NCI-H2107 (cell line): ENCODE results near the gene SULT2A1.
A peak's percentile ranks its signal among the peaks of the same experiment; 100 is the strongest.
"Not testable (repeated sequence)": the region's sequence is repeated elsewhere in the genome, so short reads cannot be mapped to it uniquely, and the experiment has no call there.

Experiments
- DNase-seq: peaks from one replicate; lab custom pipeline; 2025; lab: John Stamatoyannopoulos, UW

Gene SULT2A1

DNA sequence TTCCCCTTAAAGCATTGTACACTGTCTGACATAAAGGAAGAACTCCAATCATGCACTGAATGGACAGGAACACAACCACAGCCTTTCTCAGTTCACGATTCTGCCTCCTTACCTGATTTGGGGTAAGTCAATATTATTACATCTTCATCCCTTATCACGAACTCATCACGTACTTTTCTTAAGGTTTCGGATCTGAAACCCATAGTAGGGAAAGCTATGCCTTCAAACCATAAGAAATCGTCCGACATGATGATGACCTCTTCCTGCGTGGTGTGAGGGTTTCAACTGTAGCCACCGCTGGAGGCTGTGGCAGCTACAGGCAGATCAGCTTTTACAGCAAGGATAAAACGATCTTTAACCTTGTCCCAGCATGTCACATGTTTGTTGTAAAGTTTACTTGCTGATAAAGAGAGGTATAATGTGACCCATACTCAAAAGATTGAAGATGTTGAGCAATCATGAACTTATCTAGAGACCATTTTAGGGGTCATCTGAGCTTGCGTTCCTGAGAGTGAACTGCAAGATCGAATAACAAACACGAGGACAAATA lies at the start of gene SULT2A1:
Gene SULT2A1 (minus strand): TSS at position 306 of the 550 bp plus-strand sequence. CDS start 58 bp downstream, at position 248.
- DNase-seq: no peak

- DNase-seq: not testable (repeated sequence)
Observed at GRCh38 chr19:47928581-47928980, 42.5 kb upstream of the SULT2A1 start.

DNA sequence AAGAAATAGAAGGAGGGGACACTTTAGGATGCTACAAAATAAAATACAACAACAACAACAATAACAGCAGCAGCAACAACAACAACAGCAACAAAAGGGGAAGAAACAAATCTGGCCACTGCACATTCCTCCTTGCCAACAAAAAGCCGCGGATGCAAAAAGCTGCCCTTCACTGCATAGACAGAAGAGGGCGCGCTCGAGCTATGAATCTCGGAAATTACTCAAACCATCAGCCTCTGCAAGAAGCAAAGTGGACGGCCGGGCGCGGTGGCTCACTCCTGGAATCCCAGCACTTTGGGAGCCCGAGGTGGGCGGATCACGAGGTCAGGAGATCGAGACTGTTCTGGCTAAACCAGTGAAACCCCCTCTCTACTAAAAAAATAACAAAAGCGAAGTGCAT lies 34.0 kb upstream of the SULT2A1 start:
- not testable (repeated sequence) for DNase-seq

- DNase-seq: not testable (repeated sequence)
Observed at GRCh38 chr19:47910191-47910590, 24.1 kb upstream of the SULT2A1 start.

GRCh38 chr19:47909350-47909749 lies 23.2 kb upstream of the SULT2A1 start:
- DNase-seq: not testable (repeated sequence)

DNA sequence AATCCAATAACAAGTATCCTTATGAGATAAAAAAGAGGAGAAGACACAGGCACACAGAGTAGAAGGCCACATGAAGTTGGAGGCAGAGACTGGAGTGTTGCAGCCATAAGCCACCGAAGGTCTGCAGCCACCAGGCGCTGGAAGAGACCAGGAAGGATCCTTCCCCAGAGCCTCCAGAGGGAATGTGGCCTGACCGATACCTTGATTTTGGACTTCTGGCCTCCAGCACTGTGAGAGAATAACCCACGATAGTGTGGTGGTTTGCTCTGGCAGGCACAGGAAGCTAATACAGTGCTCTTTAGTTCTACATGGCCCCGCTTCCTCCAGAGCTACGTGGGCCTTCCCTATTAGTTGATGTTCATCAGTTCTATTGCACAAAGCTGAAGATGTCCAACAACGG lies 15.3 kb upstream of the SULT2A1 start:
- DNase-seq: no peak

GRCh38 chr19:47899335-47899734 lies 13.2 kb upstream of the SULT2A1 start:
- DNase-seq: no peak

- DNase-seq: no peak
Observed at GRCh38 chr19:47897861-47898260, 11.7 kb upstream of the SULT2A1 start.

GRCh38 chr19:47896773-47897172 lies 10.7 kb upstream of the SULT2A1 start:
- DNase-seq: no peak

DNA sequence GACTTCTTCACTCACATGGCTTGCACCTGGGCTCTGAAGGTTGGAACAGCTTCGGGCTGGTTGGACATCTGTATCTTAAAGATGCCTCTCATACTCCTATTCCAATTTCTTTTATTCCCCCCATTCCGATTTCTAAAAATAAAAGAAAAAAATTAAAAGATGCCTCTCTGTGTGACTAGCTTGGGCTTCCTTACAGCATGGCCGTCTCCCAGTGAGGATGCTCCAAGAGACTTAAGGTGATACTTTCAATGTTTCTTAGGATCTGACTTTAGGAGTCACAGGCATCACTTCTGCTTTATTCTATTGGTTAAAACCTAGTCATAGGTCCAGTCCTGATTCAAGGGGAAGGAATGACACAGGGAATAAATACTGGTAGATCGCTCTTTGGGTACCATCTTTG lies 9.9 kb upstream of the SULT2A1 start:
- DNase-seq: no peak

DNA sequence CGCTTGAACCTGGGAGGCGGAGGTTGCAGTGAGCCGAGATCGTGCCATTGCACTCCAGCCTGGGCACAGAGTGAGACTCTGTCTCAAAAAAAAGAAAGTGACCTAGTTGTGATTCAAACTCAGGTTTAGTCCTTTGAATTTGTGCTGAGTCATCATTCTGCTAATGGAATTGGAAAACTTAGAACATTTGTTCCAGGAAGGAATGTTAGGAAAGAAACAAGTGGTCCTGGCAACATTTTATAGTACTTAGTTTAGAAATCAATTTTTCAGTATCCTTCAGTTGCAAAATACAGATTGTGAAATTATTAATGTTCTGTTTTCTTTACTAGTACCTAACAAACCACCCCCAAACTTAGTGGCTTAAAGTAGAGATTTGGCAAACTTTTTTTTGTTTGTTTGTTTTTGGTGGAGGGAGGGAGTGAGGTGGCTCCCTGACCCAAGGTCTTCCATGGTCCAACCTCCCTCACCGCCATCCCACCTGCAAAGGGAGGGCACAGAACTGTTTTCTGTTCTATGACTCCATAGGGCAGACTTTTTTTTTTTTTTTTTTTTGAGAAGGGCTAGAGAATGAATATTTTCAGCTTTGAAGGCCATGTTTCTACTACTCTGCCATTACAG lies 9.2 kb upstream of the SULT2A1 start:
- no peak for DNase-seq

- DNase-seq: no peak
Observed at GRCh38 chr19:47891923-47892666, 6.0 kb upstream of the SULT2A1 start.

DNA sequence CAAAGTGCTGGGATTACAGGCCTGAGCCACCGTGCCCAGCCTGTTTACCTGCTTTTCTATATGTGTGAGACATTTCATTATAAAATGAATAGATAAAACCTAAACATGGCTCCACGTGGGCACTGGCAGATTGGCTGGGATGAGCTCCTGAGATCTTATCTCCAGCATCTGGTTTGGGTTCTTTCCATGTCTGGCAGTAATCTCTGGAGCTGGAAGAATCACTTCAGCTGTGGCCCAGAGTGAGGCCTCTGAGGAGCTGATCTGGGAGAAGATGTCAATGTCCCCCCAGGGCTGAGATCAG lies 5.5 kb upstream of the SULT2A1 start:
- DNase-seq: no peak

DNA sequence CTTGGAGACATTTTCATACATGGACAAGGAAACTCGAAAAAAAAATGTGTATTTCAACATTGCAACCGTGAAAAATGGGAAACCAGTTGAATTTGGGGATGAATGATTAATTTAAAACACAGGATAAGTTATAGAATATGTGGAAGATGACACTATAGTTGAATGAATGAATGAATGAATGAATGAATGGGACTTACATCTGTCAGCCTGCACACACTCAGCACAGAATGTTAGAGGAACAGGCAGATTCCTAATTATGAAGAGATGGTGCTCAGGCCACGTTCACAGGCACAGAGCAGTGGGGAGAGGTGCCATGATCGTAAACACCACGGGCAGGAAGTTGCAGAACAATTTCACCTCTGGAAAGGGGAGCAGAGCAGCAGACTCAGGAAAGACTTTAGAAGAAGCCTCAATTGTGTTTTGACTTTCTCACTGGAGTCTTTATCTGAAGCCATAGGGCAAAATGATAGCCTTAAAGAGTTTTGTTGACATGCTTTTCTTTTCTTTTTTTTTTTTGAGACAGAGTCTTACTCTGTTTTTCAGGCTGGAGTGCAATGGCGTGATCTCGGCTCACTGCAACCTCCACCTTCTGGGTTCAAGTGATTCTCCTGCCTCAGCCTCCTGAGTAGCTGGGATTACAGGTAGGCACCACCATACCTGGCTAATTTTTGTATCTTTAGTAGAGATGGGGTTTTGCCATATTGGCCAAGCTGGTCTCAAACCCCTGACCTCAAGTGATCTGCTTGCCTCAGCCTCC lies 4.9 kb upstream of the SULT2A1 start:
- DNase-seq: no peak

GRCh38 chr19:47885067-47885463 lies 1.1 kb downstream of the SULT2A1 start:
- DNase-seq: no peak

GRCh38 chr19:47882890-47883289 lies 3.2 kb downstream of the SULT2A1 start:
- DNase-seq: no peak

GRCh38 chr19:47881757-47882156 lies 4.4 kb downstream of the SULT2A1 start:
- no peak for DNase-seq

DNA sequence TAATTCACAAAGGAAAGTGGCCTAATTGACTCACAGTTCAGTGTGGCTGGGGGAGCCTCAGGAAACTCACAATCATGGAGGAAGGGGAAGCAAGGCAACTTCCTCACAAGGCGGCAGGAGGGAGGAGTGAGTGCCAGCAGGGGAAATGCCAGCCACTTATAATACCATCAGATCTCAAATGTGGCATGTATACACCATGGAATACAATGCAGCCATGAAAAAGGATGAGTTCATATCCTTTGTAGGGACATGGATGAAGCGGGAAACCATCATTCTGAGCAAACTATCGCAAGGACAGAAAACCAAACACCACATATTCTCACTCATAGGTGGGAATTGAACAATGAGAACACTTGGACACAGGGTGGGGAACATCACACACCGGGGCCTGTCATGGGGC lies 6.7 kb downstream of the SULT2A1 start:
- DNase-seq: not testable (repeated sequence)

DNA sequence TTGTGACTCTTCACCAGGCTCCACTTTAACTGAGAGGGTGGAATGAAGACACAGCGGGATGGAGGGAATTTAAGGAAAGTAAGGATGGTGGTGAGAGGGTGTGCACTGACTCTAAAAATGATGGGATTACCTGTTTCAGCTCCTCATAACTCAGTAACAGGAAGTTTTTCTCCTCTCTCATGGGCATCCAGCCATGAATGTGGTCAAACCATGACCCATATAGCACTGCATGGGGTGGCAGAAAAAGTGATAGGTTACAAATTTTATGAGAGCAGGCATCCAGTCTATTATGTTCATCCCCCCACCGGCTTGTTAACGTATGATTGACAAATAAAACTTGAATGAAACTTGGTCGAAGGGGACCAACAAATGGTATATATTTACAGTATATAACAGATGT lies 7.2 kb downstream of the SULT2A1 start:
- DNase-seq: no peak

GRCh38 chr19:47865166-47865565 lies 20.9 kb downstream of the SULT2A1 start:
- no peak for DNase-seq

DNA sequence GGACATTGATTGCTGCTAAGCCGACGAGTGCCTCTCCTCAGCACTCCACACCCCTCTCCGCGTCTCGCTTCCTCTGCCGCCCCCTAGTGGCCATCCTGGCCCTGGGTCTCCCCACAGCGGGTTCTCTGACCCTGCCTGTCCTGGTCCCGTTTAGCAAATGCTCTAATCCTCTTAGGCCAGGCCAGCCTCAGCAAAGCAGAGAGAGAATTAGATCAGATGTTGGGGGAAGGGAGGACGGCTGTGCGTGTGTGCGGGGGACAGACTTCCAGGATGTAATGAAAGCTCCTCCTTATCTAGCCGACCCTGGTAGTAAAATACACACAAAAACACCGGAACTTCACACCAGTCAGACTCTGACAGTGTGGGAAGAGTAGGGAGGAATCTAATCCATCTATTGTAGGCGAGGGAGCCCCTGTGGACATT lies 22.6 kb downstream of the SULT2A1 start:
- DNase-seq: peak; percentile 70

GRCh38 chr19:47861630-47862029 lies 24.5 kb downstream of the SULT2A1 start:
- DNase-seq: no peak
